K562 (cell line): Measurements from ENCODE around the gene TRAPPC8. TPM values are rescaled to one million over a fixed set of nuclear protein-coding genes. Genes with fewer than 3 reads are reported as not detected.

Source experiments
- ATAC-seq: fragments of 200-7000 bp; cut with Tn5 transposase; 3 replicates; pipeline ENCODE4 v1.9.1; 2020; ENCODE audit warnings: moderate library complexity
- BruUV-seq: library from RNA; stranded (reverse); fragments of 400-500 nt; replicated peaks from 2 replicates; lab custom pipeline; 2021; lab: Mats Ljungman, UMichigan
- CTCF ChIA-PET: fragments of 300-600 bp; formaldehyde crosslinking; extraction: SDS; loops from one replicate; lab custom pipeline; 2021; ENCODE audit warnings: low intra/inter-chr PET ratio; lab: Yijun Ruan, JAX
- POLR2A ChIA-PET: fragments of 300-600, 350-650 bp; sonication (Branson Sonifier 250); formaldehyde crosslinking; extraction: SDS; loops from one replicate; lab custom pipeline; 2021; ENCODE audit warnings: antibody characterized with exemption, inconsistent platforms; lab: Yijun Ruan, JAX
- DNase-seq, 4 experiments: peaks; one replicate each; pipeline versions ENCODE4 v3.0.0 to v3.0.0-alpha.2; 2011 to 2018; ENCODE audit warnings: low spot score in 3 of 4, mixed read lengths in 3 of 4; ENCODE audit errors: extremely low read depth in 1 of 4
- FAIRE-seq: peaks from 2 replicates; lab custom pipeline; 2011; peaks lifted over from hg19 to GRCh38; lab: Jason Lieb, UNC
- H2AFZ ChIP-seq: 2 replicates; pipeline ENCODE4 v1.6.0; 2011; ENCODE audit warnings: low read depth, low read length, control low read depth, inconsistent platforms
- H3K27ac ChIP-seq: fragments of 200-600 bp; 3 replicates; pipeline ENCODE4 v1.8.0; 2011; ENCODE audit warnings: low read depth, mild to moderate bottlenecking, control low read depth, inconsistent platforms, low read length, moderate library complexity, mixed read lengths; ENCODE audit errors: extremely low read depth
- H3K27me3 ChIP-seq, 2 experiments: fragments of 300-600 bp in 1 of 2; 2 replicates in 1 of 2; 3 replicates in 1 of 2; pipeline versions ENCODE4 v1.6.0 to v1.8.0; 2011; ENCODE audit warnings: inconsistent platforms in 2 of 2, low read length in 2 of 2, mild to moderate bottlenecking in 1 of 2, mixed read lengths in 1 of 2, moderate library complexity in 1 of 2; ENCODE audit not compliant: control insufficient read depth in 2 of 2, insufficient read depth in 2 of 2
- H3K36me3 ChIP-seq: fragments of 300-600 bp; 3 replicates; pipeline ENCODE4 v1.8.0; 2011; ENCODE audit warnings: mild to moderate bottlenecking, low read length, inconsistent platforms; ENCODE audit not compliant: control insufficient read depth, insufficient read depth
- H3K4me1 ChIP-seq, 2 experiments: fragments of 200-600 bp in 1 of 2; replicated peaks in 1 of 2; 2 replicates in 1 of 2; 3 replicates in 1 of 2; pipeline versions ENCODE4 v1.5.1 to v1.8.0; 2011; ENCODE audit warnings: inconsistent platforms in 2 of 2, low read length in 2 of 2, mild to moderate bottlenecking in 1 of 2, mixed read lengths in 1 of 2, moderate library complexity in 1 of 2; ENCODE audit not compliant: control insufficient read depth in 2 of 2, insufficient read depth in 2 of 2
- H3K4me2 ChIP-seq: 2 replicates; pipeline ENCODE4 v1.6.1; 2011; ENCODE audit warnings: low read length, control low read depth, inconsistent platforms, mixed read lengths; ENCODE audit not compliant: insufficient read depth
- H3K4me3 ChIP-seq: fragments of 200-600 bp; sonication (generic), shearing (Covaris generic); 2 replicates; pipeline ENCODE4 v1.5.1; 2016; ENCODE audit warnings: control low read depth, inconsistent platforms
- H3K79me2 ChIP-seq: fragments of 200-600 bp; 3 replicates; pipeline ENCODE4 v1.8.0; 2011; ENCODE audit warnings: low read length, inconsistent platforms; ENCODE audit not compliant: control insufficient read depth, insufficient read depth
- H3K9ac ChIP-seq, 2 experiments: 2 replicates each; pipeline versions ENCODE4 v1.6.0 to v1.6.1; 2011; ENCODE audit warnings: low read depth in 2 of 2, low read length in 2 of 2, control low read depth in 1 of 2, inconsistent platforms in 1 of 2, mild to moderate bottlenecking in 1 of 2, mixed read lengths in 1 of 2; ENCODE audit not compliant: insufficient read depth in 1 of 2
- H3K9me1 ChIP-seq: one replicate; pipeline ENCODE4 v1.6.0; 2011; ENCODE audit warnings: inconsistent platforms, mild to moderate bottlenecking, low read length, moderate library complexity; ENCODE audit not compliant: control insufficient read depth, insufficient read depth
- H3K9me3 ChIP-seq: replicated peaks from 2 replicates; pipeline ENCODE4 v1.5.1; 2011; ENCODE audit warnings: low read depth, low read length, inconsistent platforms; ENCODE audit not compliant: control insufficient read depth, insufficient read depth
- H4K20me1 ChIP-seq: replicated peaks from 2 replicates; pipeline ENCODE4 v1.6.1; 2011; ENCODE audit warnings: low read length, inconsistent platforms, mixed read lengths; ENCODE audit not compliant: control insufficient read depth, insufficient read depth
- ARID2 ChIP-seq: fragments of 450-650 bp; IDR thresholded peaks from 2 replicates; pipeline ENCODE4 v1.6.1; 2017; ENCODE audit warnings: antibody characterized with exemption, mild to moderate bottlenecking
- CAMTA2 ChIP-seq: fragments of 250-450 bp; sonication (Bioruptor Pico); conservative IDR thresholded peaks from 2 replicates; pipeline ENCODE4 v1.5.1; 2022
- CBFA2T2 ChIP-seq: fragments of 450-650 bp; conservative IDR thresholded peaks from 2 replicates; pipeline ENCODE4 v1.6.1; 2017; ENCODE audit warnings: mild to moderate bottlenecking
- DMBX1 ChIP-seq: fragments of 250-450 bp; sonication (Bioruptor Pico); IDR thresholded peaks from 2 replicates; pipeline ENCODE4 v1.8.0; 2022; ENCODE audit warnings: inconsistent platforms, mild to moderate bottlenecking, moderate library complexity, borderline replicate concordance
- E2F6 ChIP-seq, 2 experiments: IDR thresholded peaks; 2 replicates each; pipeline ENCODE4 v1.6.1; 2011; ENCODE audit warnings: borderline replicate concordance in 1 of 2, control low read depth in 1 of 2, low read depth in 1 of 2, low read length in 1 of 2, mild to moderate bottlenecking in 1 of 2, mixed read lengths in 1 of 2, moderate library complexity in 1 of 2; ENCODE audit not compliant: insufficient read depth in 1 of 2, insufficient read length in 1 of 2, poor library complexity in 1 of 2, severe bottlenecking in 1 of 2; ENCODE audit errors: extremely low read depth in 1 of 2
- ID3 ChIP-seq, 2 experiments: fragments of 250-450 bp in 1 of 2; fragments of 450-650 bp in 1 of 2; sonication (Bioruptor Pico) in 1 of 2; IDR thresholded peaks; 2 replicates each; pipeline versions ENCODE4 v1.6.1 to v1.8.0; 2016 to 2021; ENCODE audit warnings: mild to moderate bottlenecking in 2 of 2, moderate library complexity in 2 of 2, missing compliant biosample characterization in 1 of 2, missing genetic modification characterization in 1 of 2
- IFI16 ChIP-seq: fragments of 250-450 bp; sonication (Bioruptor Pico); IDR thresholded peaks from 2 replicates; pipeline ENCODE4 v2.1.2; 2022; ENCODE audit warnings: mild to moderate bottlenecking, inconsistent platforms
- IRF9 ChIP-seq: fragments of 450-650 bp; IDR thresholded peaks from 2 replicates; pipeline ENCODE4 v1.6.1; 2016; ENCODE audit warnings: missing biosample characterization, missing genetic modification characterization
- KAT2B ChIP-seq: IDR thresholded peaks from one replicate; pipeline ENCODE4 v1.6.1; 2012; ENCODE audit warnings: low read depth, mild to moderate bottlenecking, control low read depth, inconsistent platforms, low read length, moderate library complexity
- KLF16 ChIP-seq: IDR thresholded peaks from 2 replicates; pipeline ENCODE4 v1.6.1; 2016; ENCODE audit warnings: antibody characterized with exemption
- MXI1 ChIP-seq: IDR thresholded peaks from 2 replicates; pipeline ENCODE4 v1.6.1; 2011; ENCODE audit warnings: low read depth, mild to moderate bottlenecking, improper control_type of control experiment, low read length
- POLR3A ChIP-seq: IDR thresholded peaks from 2 replicates; pipeline ENCODE4 v1.6.1; 2011; ENCODE audit warnings: borderline replicate concordance, mild to moderate bottlenecking, moderate library complexity; ENCODE audit not compliant: insufficient read length, insufficient read depth; ENCODE audit errors: extremely low read depth
- POLR3G ChIP-seq: IDR thresholded peaks from 2 replicates; pipeline ENCODE4 v1.6.1; 2011; ENCODE audit not compliant: insufficient read length, insufficient replicate concordance; ENCODE audit errors: extremely low read depth
- POU5F1 ChIP-seq: fragments of 150-350 bp; IDR thresholded peaks from 2 replicates; pipeline ENCODE4 v1.6.1; 2014; ENCODE audit warnings: borderline replicate concordance, low read length, low read depth, mild to moderate bottlenecking; ENCODE audit not compliant: partially characterized antibody
- RBBP5 ChIP-seq: fragments of 200-600 bp; sonication (generic); IDR thresholded peaks from 2 replicates; pipeline ENCODE4 v1.6.1; 2012; ENCODE audit warnings: borderline replicate concordance, mild to moderate bottlenecking, low read length, control low read depth, inconsistent platforms; ENCODE audit not compliant: insufficient read depth, poor library complexity, severe bottlenecking
- TFAM ChIP-seq: fragments of 250-450 bp; sonication (Bioruptor Pico); conservative IDR thresholded peaks from 2 replicates; pipeline ENCODE4 v1.5.0; 2021; ENCODE audit warnings: mild to moderate bottlenecking, moderate library complexity
- ZNF639 ChIP-seq, 2 experiments: fragments of 200-800 bp in 1 of 2; sonication (Bioruptor generic) in 1 of 2; sonication (generic) in 1 of 2; formaldehyde crosslinking in 1 of 2; IDR thresholded peaks in 1 of 2; conservative IDR thresholded peaks in 1 of 2; 2 replicates each; pipeline versions ENCODE4 v1.5.0 to v1.6.1; 2016 to 2020; ENCODE audit warnings: missing compliant biosample characterization in 1 of 2, missing genetic modification characterization in 1 of 2, missing genetic modification reagents in 1 of 2
- in situ Hi-C: fragments of 300-500 bp; cut with MboI; formaldehyde crosslinking; loops from 4 replicates; pipeline ENCODE4 v1.15.0; 2018; ENCODE audit warnings: inconsistent platforms, mixed read lengths
- intact Hi-C: fragments of 100-400 bp; cut with micrococcal nuclease; formaldehyde crosslinking; loops from 2 replicates; pipeline ENCODE4 v1.14.2; 2022
- polyA plus RNA-seq, 8 experiments: library from polyadenylated mRNA; depleted of rRNA in 4 of 8; stranded (reverse) in 5 of 8; unstranded in 3 of 8; fragments of >200 nt; fragmentation: Nextera tagmentation in 2 of 8; fragmentation: Illumina TruSeq in 1 of 8; extraction: Ambion mirVana in 2 of 8; extraction: Trizol in 1 of 8; gene quantifications; 2 replicates each; pipeline versions ENCODE4 v1.2.1 to v1.2.3, GENCODE V29; 2011 to 2014; ENCODE audit warnings: inconsistent platforms in 1 of 8, missing spikeins in 1 of 8
- total RNA-seq, 7 experiments: library from RNA; depleted of rRNA in 6 of 7; stranded (reverse); fragments of >200 nt in 6 of 7; fragmentation: Illumina TruSeq in 2 of 7; extraction: Trizol in 2 of 7; gene quantifications; 2 replicates each; pipeline versions ENCODE4 v1.2.1 to v1.2.3, GENCODE V29; 2011 to 2021; ENCODE audit warnings: low replicate concordance in 1 of 7

TRAPPC8 gene
- total and polyA plus RNA-seq, 9 of the 15 experiments (the other 6 are each of a cell fraction or from before 2014, with no cell fraction given), result 20.1 to 111 (median 35.6) TPM

- intact Hi-C loops, result no loop called here
- no peak overlapping the region for H3K4me3 ChIP-seq
- POLR2A ChIA-PET, result no interaction called here
Measured at GRCh38 chr18:31980863-31981262, 37.9 kb upstream of the TRAPPC8 start.

More at GRCh38 chr18:31980863-31981262, 37.9 kb upstream of the TRAPPC8 start:
- Histone ChIP-seq H3K27ac (no peak overlapping the region), H3K79me2 (no peaks in the 10 kb centered on the region)
- TF ChIP-seq E2F6 (IDR thresholded peaks at IDR 0.05; ENCODE audit: borderline replicate concordance in 1 of 2, extremely low read depth in 1 of 2, insufficient read depth in 1 of 2, insufficient read length in 1 of 2, low read depth in 1 of 2, low read length in 1 of 2, poor library complexity in 1 of 2, severe bottlenecking in 1 of 2) (no peak), ZNF639 (CRISPR knock-in tag; conservative IDR thresholded peaks at IDR 0.05 in 1 of 2, IDR thresholded peaks at IDR 0.05 in 1 of 2) (no peak), IRF9 (no peak), CAMTA2 (CRISPR knock-in tag) (no peak), ARID2 (no peak), CBFA2T2 (no peak), KLF16 (no peak), DMBX1 (CRISPR knock-in tag) (no peak), TFAM (CRISPR knock-in tag) (no peak), POU5F1 (no peak), ID3 (CRISPR knock-in tag; IDR thresholded peaks at IDR 0.05) (no peak), ID3 (tag; IDR thresholded peaks at IDR 0.05) (no peak), IFI16 (CRISPR knock-in tag) (no peak), POLR3A (no peak), KAT2B (no peak), MXI1 (no peak), POLR3G (no peak), RBBP5 (no peak)
- TF ChIP-seq, all 486 proteins: peak for 0
- H2AFZ ChIP-seq, result no peak overlapping the region
- no peaks in the 10 kb centered on the region for H4K20me1 ChIP-seq
- no TSS peak for BruUV-seq
- CTCF ChIA-PET, result interaction anchor here (0.6 to 0.7 kb wide), 2 partner anchors 13 to 1859 kb away, joined by 3 read pairs; no protein-coding TSS in a partner anchor
- H3K4me2 ChIP-seq, result no peak overlapping the region
- FAIRE-seq, result no peak
- H3K4me1 ChIP-seq, result no peaks in the 10 kb centered on the region
- in situ Hi-C loops, result no loop called here
- H3K9me1 ChIP-seq, result no peaks in the 10 kb centered on the region
- no peak for ATAC-seq
- 0 out of 2 replicates have a peak, but pooled peaks cover 2% of the 10 kb centered on the region for H3K9me3 ChIP-seq
- H3K9ac ChIP-seq, result no peak overlapping the region
- H3K36me3 ChIP-seq, result no peaks in the 10 kb centered on the region
- DNase-seq, result no peak
- H3K27me3 ChIP-seq, result peaks cover 7 to 11% of the 10 kb centered on the region in 2 experiments; a peak in 4 of 5 replicates
